Breast epithelium (tissue), 4 donors: Measurements from ENCODE around the gene RIMS1. TPM values are rescaled to one million over a fixed set of nuclear protein-coding genes. Genes with fewer than 3 reads are reported as not detected.
A peak's percentile ranks its signal among the peaks of the same experiment; 100 is the strongest.

ENCODE experiments used
- DNase-seq, 2 donors: peaks; one replicate each; pipeline ENCODE4 v3.0.0-alpha.2; 2019; ENCODE audit warnings: low spot score in 2 of 2
- H3K27ac ChIP-seq, 2 donors: fragments of 200-600 bp; sonication (generic) in 1 of 2; one replicate each; pipeline ENCODE4 v1.5.1; 2016 to 2019; ENCODE audit warnings: mild to moderate bottlenecking in 1 of 2
- H3K27me3 ChIP-seq, 2 donors: fragments of 200-600 bp; sonication (generic) in 1 of 2; one replicate each; pipeline versions ENCODE4 v1.5.1 to v1.6.0; 2017 to 2019; ENCODE audit warnings: control low read depth in 1 of 2, mild to moderate bottlenecking in 1 of 2
- H3K36me3 ChIP-seq: fragments of 200-600 bp; one replicate; pipeline ENCODE4 v1.5.1; 2019
- H3K4me1 ChIP-seq, 2 donors: fragments of 200-600 bp; sonication (generic); one replicate each; pipeline ENCODE4 v1.5.1; 2016 to 2019; ENCODE audit warnings: control low read depth in 1 of 2
- H3K4me3 ChIP-seq, 3 donors: fragments of 200-600 bp; sonication (generic); 1 replicate in 2 of 3; 2 replicates in 1 of 3; pipeline ENCODE4 v1.5.1; 2016 to 2019; ENCODE audit warnings: mild to moderate bottlenecking in 3 of 3, moderate library complexity in 2 of 3
- H3K9me3 ChIP-seq, 2 donors: fragments of 200-600 bp; sonication (generic) in 1 of 2; one replicate each; pipeline ENCODE4 v1.5.1; 2016 to 2019; ENCODE audit warnings: control low read depth in 1 of 2
- POLR2A ChIP-seq: fragments of 450-650 bp; IDR thresholded peaks from one replicate; pipeline ENCODE4 v1.6.1; 2016; ENCODE audit warnings: antibody characterized with exemption, mild to moderate bottlenecking, moderate library complexity
- POLR2AphosphoS5 ChIP-seq, 3 donors: sonication (generic); formaldehyde crosslinking; IDR thresholded peaks; one replicate each; pipeline ENCODE4 v1.6.1; 2017; ENCODE audit warnings: antibody characterized with exemption in 3 of 3
- intact Hi-C: fragments of 100-400 bp; cut with DNase I; formaldehyde crosslinking; loops from one replicate; pipeline ENCODE4 v1.15.1; 2023; ENCODE audit warnings: low total_unique reads
- total RNA-seq, 3 donors: library from RNA; depleted of rRNA; stranded (reverse); fragments of >200 nt; gene quantifications; one replicate each; pipeline ENCODE4 v1.1.0, GENCODE V29; 2016
- TF ChIP-seq, protein P1 (sequence below), 3 donors: fragments of 450-650 bp; IDR thresholded peaks; one replicate each; pipeline ENCODE4 v1.5.1; 2016 to 2017; ENCODE audit warnings: antibody characterized with exemption in 3 of 3, mild to moderate bottlenecking in 3 of 3, moderate library complexity in 3 of 3

RIMS1 gene
- total RNA-seq, 3 donors from 2014 or later: 1.3 to 4.0 (median 2.6) TPM

DNA sequence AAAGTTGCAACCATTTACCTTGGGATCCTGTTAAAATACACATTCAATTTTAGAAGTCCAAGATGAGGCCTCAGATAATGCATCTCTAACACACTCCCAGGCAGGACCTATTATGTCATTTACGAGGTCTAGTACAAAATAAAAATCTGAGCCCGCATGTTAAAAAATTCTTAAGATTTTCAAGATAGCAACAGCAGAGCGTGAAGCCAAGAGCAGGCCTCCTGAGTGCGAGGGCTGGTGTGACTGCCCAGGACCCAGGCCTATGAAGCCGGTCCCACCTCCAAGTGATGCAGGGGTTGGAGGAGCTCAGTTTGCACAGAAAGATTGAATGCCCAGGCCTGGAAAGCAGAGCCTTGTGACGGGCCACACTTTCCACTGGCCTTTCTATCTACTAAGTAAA, 524.4 kb downstream of the RIMS1 start:
- Histone ChIP-seq H3K36me3 (no peaks in the 10 kb centered on the region), H3K4me1 (no peaks in the 10 kb centered on the region), H3K27ac (no peak overlapping the region), H3K9me3 (no peaks in the 10 kb centered on the region), H3K4me3 (no peak overlapping the region), H3K27me3 (no peaks in the 10 kb centered on the region)
- intact Hi-C loops: no loop called here
- no peak for DNase-seq
- TF ChIP-seq POLR2AphosphoS5 (IDR thresholded peaks at IDR 0.05): no peak
- TF ChIP-seq POLR2A: no peak
- TF ChIP-seq, protein P1, sequence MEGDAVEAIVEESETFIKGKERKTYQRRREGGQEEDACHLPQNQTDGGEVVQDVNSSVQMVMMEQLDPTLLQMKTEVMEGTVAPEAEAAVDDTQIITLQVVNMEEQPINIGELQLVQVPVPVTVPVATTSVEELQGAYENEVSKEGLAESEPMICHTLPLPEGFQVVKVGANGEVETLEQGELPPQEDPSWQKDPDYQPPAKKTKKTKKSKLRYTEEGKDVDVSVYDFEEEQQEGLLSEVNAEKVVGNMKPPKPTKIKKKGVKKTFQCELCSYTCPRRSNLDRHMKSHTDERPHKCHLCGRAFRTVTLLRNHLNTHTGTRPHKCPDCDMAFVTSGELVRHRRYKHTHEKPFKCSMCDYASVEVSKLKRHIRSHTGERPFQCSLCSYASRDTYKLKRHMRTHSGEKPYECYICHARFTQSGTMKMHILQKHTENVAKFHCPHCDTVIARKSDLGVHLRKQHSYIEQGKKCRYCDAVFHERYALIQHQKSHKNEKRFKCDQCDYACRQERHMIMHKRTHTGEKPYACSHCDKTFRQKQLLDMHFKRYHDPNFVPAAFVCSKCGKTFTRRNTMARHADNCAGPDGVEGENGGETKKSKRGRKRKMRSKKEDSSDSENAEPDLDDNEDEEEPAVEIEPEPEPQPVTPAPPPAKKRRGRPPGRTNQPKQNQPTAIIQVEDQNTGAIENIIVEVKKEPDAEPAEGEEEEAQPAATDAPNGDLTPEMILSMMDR (IDR thresholded peaks at IDR 0.05): no peak

DNA sequence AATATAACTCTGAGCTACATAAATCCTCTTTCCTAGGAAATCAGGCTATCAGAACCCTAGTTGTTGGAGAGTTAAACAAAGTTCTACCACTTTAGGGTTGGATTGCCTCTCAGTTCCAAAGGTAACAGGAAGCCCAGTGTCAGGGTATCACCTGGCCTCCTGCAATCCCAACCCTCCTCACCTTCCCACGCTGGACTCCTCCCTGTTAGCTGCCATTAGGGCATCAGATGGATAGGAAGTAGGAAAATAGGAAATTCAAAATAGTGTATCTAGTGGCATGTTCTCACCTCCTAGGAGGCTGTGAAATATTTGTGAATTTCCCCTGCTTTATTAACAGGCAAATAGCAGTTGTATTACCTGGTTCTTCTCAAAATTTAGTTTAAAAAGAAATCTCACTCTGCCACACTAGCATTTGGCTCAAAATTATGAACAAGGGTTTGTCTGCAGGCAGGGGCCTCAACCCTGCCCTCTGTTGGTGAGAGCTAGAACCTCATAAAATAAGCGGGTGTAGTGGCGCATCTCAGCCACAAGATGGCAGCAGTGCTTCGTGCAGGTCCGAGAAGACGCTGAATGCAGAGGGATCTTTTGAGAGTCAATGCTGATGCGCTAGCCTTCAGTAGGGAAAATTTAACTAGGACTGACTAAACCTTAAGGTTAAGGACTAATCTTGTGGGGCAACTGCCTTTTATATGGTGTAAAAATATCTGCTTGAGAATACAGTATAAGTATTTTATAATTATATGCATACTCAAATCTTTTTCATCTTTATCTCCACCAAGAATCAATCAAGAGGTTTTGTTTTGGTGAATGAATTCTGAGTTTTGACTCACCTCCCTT, 525.7 kb downstream of the RIMS1 start:
- DNase-seq: peak; percentile 71 to 75
- intact Hi-C loops: no loop called here
- H3K36me3 ChIP-seq: no peaks in the 10 kb centered on the region
- TF ChIP-seq POLR2AphosphoS5 (IDR thresholded peaks at IDR 0.05) (peak in 1 of 3 donors; percentile 20), POLR2A (no peak)
- TF ChIP-seq, protein P1 (IDR thresholded peaks at IDR 0.05): peak; percentile 98 to 100 (median 100)
- H3K27ac ChIP-seq: no peak overlapping the region
- H3K4me3 ChIP-seq: no peak overlapping the region
- no peaks in the 10 kb centered on the region for H3K4me1 ChIP-seq
- no peaks in the 10 kb centered on the region for H3K9me3 ChIP-seq
- no peaks in the 10 kb centered on the region for H3K27me3 ChIP-seq

DNA sequence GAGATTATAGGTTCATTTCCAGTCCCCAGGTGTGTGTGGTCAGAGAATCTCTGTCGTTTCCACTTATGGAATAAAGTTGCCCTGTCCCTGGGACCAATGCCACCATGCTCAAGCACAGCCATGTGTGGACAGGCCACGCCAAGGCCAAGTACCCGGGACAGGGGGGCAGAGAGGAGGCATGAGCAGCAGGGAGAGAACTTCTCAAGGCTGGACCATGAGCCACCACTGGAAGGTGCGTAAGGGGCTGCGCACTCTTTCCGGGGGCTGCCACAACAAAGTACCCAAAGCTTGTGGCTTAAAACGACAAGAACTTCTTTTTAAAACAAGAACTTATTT, 526.3 kb downstream of the RIMS1 start:
- Histone ChIP-seq H3K36me3 (no peaks in the 10 kb centered on the region), H3K4me1 (no peaks in the 10 kb centered on the region), H3K9me3 (no peaks in the 10 kb centered on the region), H3K27ac (no peak overlapping the region), H3K27me3 (no peaks in the 10 kb centered on the region), H3K4me3 (no peak overlapping the region)
- intact Hi-C loops: no loop called here
- no peak for DNase-seq
- no peak for TF ChIP-seq POLR2A
- no peak for TF ChIP-seq POLR2AphosphoS5 (IDR thresholded peaks at IDR 0.05)
- TF ChIP-seq, protein P1 (IDR thresholded peaks at IDR 0.05): no peak

DNA sequence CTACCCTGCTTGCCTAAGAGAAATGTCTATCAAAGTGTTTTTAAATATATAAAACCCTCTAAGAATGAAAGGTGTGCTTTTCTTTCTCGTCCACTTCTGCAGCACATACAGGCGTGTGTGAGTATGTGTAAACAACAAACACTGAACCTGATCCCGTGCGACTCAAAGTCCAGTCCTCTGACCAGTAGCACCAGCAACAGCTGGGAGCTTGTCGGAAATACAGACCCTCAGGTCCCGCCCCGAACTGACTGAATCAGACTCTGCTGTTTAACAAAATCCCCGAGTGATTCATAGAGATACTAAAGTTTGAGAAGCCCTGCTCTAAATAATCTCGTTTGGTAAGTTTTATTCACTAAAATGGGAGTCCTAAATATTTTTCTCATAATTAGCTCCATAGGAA, 527.5 kb downstream of the RIMS1 start:
- no peaks in the 10 kb centered on the region for H3K9me3 ChIP-seq
- no peak for TF ChIP-seq POLR2AphosphoS5 (IDR thresholded peaks at IDR 0.05)
- no peak for TF ChIP-seq POLR2A
- TF ChIP-seq, protein P1 (IDR thresholded peaks at IDR 0.05): no peak
- H3K27me3 ChIP-seq: no peaks in the 10 kb centered on the region
- H3K27ac ChIP-seq: no peak overlapping the region
- no peaks in the 10 kb centered on the region for H3K4me1 ChIP-seq
- no peak overlapping the region for H3K4me3 ChIP-seq
- DNase-seq: no peak
- intact Hi-C loops: no loop called here
- H3K36me3 ChIP-seq: no peaks in the 10 kb centered on the region

DNA sequence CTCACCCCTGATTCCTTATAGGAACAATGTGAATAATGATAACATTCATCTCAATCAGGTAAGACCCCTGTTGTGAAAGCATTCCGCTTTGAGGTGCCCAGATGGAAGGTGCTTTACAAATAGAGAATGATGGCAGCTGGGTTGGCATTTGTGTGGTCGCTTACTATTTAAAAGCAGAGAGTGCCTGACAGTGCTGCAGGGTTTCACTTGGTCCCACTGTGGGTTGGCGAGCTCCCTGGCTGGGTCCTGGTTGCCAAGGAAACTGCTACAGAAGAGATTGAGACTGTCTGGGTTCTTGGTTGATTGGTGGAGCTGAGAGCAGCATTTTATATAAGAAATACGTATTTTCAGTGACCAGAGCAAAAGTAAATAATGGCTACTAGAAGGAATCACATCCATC, 528.3 kb downstream of the RIMS1 start:
- no peaks in the 10 kb centered on the region for H3K9me3 ChIP-seq
- H3K36me3 ChIP-seq: no peaks in the 10 kb centered on the region
- no peaks in the 10 kb centered on the region for H3K27me3 ChIP-seq
- no peak for DNase-seq
- no peak overlapping the region for H3K27ac ChIP-seq
- intact Hi-C loops: no loop called here
- no peaks in the 10 kb centered on the region for H3K4me1 ChIP-seq
- TF ChIP-seq, protein P1 (IDR thresholded peaks at IDR 0.05): no peak
- TF ChIP-seq POLR2A (no peak), POLR2AphosphoS5 (IDR thresholded peaks at IDR 0.05) (no peak)
- H3K4me3 ChIP-seq: no peak overlapping the region
